Measurements from ENCODE around the gene ZBTB39. TPM values are rescaled to one million over a fixed set of nuclear protein-coding genes. Genes with fewer than 3 reads are reported as not detected.

ZBTB39 gene
- total and polyA plus RNA-seq, 2 of the 13 experiments (the other 11 are each of a cell fraction or from before 2014, with no cell fraction given) = 6.5 to 6.9 TPM

- TF ChIP-seq, protein P1, sequence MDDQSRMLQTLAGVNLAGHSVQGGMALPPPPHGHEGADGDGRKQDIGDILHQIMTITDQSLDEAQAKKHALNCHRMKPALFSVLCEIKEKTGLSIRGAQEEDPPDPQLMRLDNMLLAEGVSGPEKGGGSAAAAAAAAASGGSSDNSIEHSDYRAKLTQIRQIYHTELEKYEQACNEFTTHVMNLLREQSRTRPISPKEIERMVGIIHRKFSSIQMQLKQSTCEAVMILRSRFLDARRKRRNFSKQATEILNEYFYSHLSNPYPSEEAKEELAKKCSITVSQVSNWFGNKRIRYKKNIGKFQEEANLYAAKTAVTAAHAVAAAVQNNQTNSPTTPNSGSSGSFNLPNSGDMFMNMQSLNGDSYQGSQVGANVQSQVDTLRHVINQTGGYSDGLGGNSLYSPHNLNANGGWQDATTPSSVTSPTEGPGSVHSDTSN (CRISPR knock-in tag; IDR thresholded peaks at IDR 0.05; ENCODE audit: borderline replicate concordance) = no peak
- TF ChIP-seq ZNF776 (CRISPR knock-in tag; IDR thresholded peaks at IDR 0.05) (no peak), RNF2 (conservative IDR thresholded peaks at IDR 0.05; ENCODE audit: low read depth) (no peak), RORA (CRISPR knock-in tag; IDR thresholded peaks at IDR 0.05) (no peak)
Observed at GRCh38 chr12:57019983-57020719, 13.8 kb upstream of the ZBTB39 start (continued).

DNA sequence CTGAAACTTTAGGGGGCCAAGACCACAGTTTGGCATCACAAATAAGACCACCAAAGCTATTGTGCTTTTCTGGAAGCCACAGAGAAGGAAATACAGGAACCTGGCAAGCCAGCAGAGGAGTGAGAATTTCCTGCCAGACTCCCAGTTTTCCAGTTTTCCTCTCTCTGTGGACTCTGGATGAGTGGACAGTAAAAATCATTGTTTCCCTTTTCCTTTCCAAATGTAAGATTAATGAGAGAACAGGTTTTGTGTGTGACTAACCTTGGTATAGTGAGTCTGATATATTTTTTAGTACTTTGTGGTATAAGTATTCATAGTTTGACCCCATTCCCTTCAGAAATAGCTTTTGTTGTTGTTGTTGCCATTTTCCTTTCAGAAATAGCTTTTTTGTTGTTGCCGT is 12.6 kb upstream of the ZBTB39 start:
- FAIRE-seq = no peak
- no peak overlapping the region for H2AFZ ChIP-seq (ENCODE audit: low read length)
- H3K4me3 ChIP-seq (replicated peaks in 1 of 3; ENCODE audit: insufficient read depth in 1 of 3, low read depth in 2 of 3, low read length in 3 of 3) = no peak overlapping the region
- H3K9me3 ChIP-seq (ENCODE audit: low read length) = no peaks in the 10 kb centered on the region
- no peaks in the 10 kb centered on the region for H3K36me3 ChIP-seq (replicated peaks in 1 of 2; ENCODE audit: control insufficient read depth in 1 of 2, insufficient read depth in 2 of 2, low read length in 2 of 2)
- WGBS (ENCODE audit: low lambda C conversion rate) = 58% methylated on average over 1 of the region's 1 CpG
- H3K4me1 ChIP-seq (ENCODE audit: insufficient read depth, low read length) = peaks cover 31% of the 10 kb centered on the region
- in situ Hi-C loops (cut with HindIII; ENCODE audit: extremely low pct_ligation_motif_present, low pct_unique_long_range_greater_than_20kb) = no loop called here
- no peak for DNase-seq (ENCODE audit: low spot score)
- POLR2A ChIA-PET = interaction anchor here (0.8 to 3.0 kb wide), 6 partner anchors 9 to 109 kb away, joined by 3 to 23 read pairs (median 5); partner anchors contain the start of genes MYO1A and STAT6
- intact Hi-C loops (cut with micrococcal nuclease; ENCODE audit: unreplicated experiment) = no loop called here
- ATAC-seq = no peak
- no peaks in the 10 kb centered on the region for H3K79me2 ChIP-seq (ENCODE audit: insufficient read depth, low read length)
- H3K4me2 ChIP-seq (ENCODE audit: low read depth, low read length) = peak overlapping the region; percentile 52
- no TSS peak for BruUV-seq (replicated peaks)
- CTCF ChIA-PET (ENCODE audit: low intra/inter-chr PET ratio, low total read pairs) = no interaction called here
- no peak overlapping the region for H3K27ac ChIP-seq (ENCODE audit: extremely low read length, insufficient read depth, low read length)
- H4K20me1 ChIP-seq (ENCODE audit: insufficient read depth, low read length) = no peaks in the 10 kb centered on the region
- H3K27me3 ChIP-seq (ENCODE audit: control insufficient read depth in 1 of 2, insufficient read depth in 2 of 2, low read length in 2 of 2) = peaks cover 0 to 28% of the 10 kb centered on the region in 2 experiments; a peak in 4 of 5 replicates
- no peak overlapping the region; the same call in 1 of the 2 replicates for H3K9ac ChIP-seq (ENCODE audit: insufficient read depth, low read depth, low read length)
- TF ChIP-seq ZNF460 (CRISPR knock-in tag; IDR thresholded peaks at IDR 0.05; ENCODE audit: borderline replicate concordance) (no peak), ZNF878 (CRISPR knock-in tag; IDR thresholded peaks at IDR 0.05) (no peak), ZNF674 (CRISPR knock-in tag; IDR thresholded peaks at IDR 0.05; ENCODE audit: low read depth) (no peak), ZBTB2 (CRISPR knock-in tag; IDR thresholded peaks at IDR 0.05; ENCODE audit: low read depth) (no peak), XBP1 (CRISPR knock-in tag; IDR thresholded peaks at IDR 0.05) (no peak), ZNF883 (CRISPR knock-in tag; IDR thresholded peaks at IDR 0.05; ENCODE audit: not compliant biosample characterization) (no peak), PAX8 (CRISPR knock-in tag; IDR thresholded peaks at IDR 0.05; ENCODE audit: borderline replicate concordance) (no peak)
- TF ChIP-seq, protein P2, sequence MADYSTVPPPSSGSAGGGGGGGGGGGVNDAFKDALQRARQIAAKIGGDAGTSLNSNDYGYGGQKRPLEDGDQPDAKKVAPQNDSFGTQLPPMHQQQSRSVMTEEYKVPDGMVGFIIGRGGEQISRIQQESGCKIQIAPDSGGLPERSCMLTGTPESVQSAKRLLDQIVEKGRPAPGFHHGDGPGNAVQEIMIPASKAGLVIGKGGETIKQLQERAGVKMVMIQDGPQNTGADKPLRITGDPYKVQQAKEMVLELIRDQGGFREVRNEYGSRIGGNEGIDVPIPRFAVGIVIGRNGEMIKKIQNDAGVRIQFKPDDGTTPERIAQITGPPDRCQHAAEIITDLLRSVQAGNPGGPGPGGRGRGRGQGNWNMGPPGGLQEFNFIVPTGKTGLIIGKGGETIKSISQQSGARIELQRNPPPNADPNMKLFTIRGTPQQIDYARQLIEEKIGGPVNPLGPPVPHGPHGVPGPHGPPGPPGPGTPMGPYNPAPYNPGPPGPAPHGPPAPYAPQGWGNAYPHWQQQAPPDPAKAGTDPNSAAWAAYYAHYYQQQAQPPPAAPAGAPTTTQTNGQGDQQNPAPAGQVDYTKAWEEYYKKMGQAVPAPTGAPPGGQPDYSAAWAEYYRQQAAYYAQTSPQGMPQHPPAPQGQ (CRISPR knock-in tag; IDR thresholded peaks at IDR 0.05; ENCODE audit: borderline replicate concordance) = no peak
- TF ChIP-seq, protein P3, sequence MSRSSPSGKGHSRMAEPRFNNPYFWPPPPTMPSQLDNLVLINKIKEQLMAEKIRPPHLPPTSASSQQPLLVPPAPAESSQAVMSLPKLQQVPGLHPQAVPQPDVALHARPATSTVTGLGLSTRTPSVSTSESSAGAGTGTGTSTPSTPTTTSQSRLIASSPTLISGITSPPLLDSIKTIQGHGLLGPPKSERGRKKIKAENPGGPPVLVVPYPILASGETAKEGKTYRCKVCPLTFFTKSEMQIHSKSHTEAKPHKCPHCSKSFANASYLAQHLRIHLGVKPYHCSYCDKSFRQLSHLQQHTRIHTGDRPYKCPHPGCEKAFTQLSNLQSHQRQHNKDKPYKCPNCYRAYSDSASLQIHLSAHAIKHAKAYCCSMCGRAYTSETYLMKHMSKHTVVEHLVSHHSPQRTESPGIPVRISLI (CRISPR knock-in tag; IDR thresholded peaks at IDR 0.05; ENCODE audit: borderline replicate concordance) = no peak
- TF ChIP-seq, protein P4, sequence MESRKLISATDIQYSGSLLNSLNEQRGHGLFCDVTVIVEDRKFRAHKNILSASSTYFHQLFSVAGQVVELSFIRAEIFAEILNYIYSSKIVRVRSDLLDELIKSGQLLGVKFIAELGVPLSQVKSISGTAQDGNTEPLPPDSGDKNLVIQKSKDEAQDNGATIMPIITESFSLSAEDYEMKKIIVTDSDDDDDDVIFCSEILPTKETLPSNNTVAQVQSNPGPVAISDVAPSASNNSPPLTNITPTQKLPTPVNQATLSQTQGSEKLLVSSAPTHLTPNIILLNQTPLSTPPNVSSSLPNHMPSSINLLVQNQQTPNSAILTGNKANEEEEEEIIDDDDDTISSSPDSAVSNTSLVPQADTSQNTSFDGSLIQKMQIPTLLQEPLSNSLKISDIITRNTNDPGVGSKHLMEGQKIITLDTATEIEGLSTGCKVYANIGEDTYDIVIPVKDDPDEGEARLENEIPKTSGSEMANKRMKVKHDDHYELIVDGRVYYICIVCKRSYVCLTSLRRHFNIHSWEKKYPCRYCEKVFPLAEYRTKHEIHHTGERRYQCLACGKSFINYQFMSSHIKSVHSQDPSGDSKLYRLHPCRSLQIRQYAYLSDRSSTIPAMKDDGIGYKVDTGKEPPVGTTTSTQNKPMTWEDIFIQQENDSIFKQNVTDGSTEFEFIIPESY (CRISPR knock-in tag; IDR thresholded peaks at IDR 0.05) = no peak
